ENCODE results near the gene MAMDC4. TPM values are rescaled to one million over a fixed set of nuclear protein-coding genes. Genes with fewer than 3 reads are reported as not detected.

Gene MAMDC4
- total and polyA plus RNA-seq, 2 experiments from 2014 or later = 8.5 to 12.7 TPM

DNA sequence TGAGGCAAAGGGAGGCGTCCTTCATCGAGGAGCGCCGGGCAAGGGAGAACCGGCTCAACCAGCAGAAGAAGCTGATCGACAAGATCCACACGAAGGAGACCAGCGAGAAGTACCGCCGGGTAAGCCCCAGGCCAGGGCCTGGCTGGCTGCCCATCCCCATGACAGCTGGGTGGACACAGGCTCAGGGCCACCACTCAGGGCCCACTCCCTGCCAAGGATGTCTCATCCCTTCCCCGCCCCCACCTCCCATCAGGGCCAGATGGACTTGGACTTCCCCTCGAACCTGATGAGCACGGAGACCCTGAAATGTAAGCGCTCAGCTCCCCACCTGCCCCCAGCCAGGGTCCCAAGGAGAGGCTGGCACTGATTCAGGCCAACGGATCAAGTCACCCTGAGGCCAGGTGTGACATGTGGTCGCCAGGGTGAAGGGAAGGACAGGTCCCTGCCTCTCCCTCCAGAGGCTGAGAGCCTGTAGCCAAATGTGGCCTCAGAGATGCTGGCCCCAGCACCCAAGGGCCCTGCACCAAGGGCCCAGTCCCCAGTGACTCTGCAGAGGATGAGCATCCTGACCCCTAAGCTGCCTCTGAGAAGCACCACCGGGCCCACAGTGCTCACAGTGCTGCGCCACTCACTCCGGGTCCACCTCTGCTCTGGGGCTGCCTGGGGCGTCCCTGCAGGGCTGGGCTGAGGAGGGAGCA, 47.5 kb upstream of the MAMDC4 start:
- 94% methylated on average over 18 of the region's 20 CpGs for WGBS (ENCODE audit: low lambda C conversion rate, missing lambda C conversion rate)
- H3K4me1 ChIP-seq (ENCODE audit: insufficient read depth) = peaks cover 28% of the 10 kb centered on the region
- H4K20me1 ChIP-seq (ENCODE audit: insufficient read depth, poor library complexity, severe bottlenecking) = peaks cover under 1% of the 10 kb centered on the region
- H3K27ac ChIP-seq = no peak overlapping the region
- DNase-seq (ENCODE audit: low spot score) = peak; percentile 5
- H3K9me3 ChIP-seq (ENCODE audit: low read depth) = no peaks in the 10 kb centered on the region
- no peaks in the 10 kb centered on the region for H3K9me2 ChIP-seq (replicated peaks; ENCODE audit: insufficient read depth)
- TF ChIP-seq EZH2phosphoT487 (IDR thresholded peaks at IDR 0.05; ENCODE audit: low read depth, severe bottlenecking, unreplicated experiment) (no peak), EZH2 (IDR thresholded peaks at IDR 0.05; ENCODE audit: borderline replicate concordance) (no peak)
- TF ChIP-seq, protein P1, sequence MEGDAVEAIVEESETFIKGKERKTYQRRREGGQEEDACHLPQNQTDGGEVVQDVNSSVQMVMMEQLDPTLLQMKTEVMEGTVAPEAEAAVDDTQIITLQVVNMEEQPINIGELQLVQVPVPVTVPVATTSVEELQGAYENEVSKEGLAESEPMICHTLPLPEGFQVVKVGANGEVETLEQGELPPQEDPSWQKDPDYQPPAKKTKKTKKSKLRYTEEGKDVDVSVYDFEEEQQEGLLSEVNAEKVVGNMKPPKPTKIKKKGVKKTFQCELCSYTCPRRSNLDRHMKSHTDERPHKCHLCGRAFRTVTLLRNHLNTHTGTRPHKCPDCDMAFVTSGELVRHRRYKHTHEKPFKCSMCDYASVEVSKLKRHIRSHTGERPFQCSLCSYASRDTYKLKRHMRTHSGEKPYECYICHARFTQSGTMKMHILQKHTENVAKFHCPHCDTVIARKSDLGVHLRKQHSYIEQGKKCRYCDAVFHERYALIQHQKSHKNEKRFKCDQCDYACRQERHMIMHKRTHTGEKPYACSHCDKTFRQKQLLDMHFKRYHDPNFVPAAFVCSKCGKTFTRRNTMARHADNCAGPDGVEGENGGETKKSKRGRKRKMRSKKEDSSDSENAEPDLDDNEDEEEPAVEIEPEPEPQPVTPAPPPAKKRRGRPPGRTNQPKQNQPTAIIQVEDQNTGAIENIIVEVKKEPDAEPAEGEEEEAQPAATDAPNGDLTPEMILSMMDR (IDR thresholded peaks at IDR 0.05; ENCODE audit: poor library complexity) = no peak
- no peak overlapping the region for H2AFZ ChIP-seq
- H3K36me3 ChIP-seq (replicated peaks; ENCODE audit: insufficient read depth, low read depth) = no peaks in the 10 kb centered on the region
- H3K4me2 ChIP-seq = no peak overlapping the region
- no peaks in the 10 kb centered on the region for H3K27me3 ChIP-seq
- H3K79me2 ChIP-seq = peaks cover 41% of the 10 kb centered on the region
- no peak overlapping the region for H3K4me3 ChIP-seq

GRCh38 chr9:136805207-136805740, 46.9 kb upstream of the MAMDC4 start:
- Histone ChIP-seq H3K27ac (no peak overlapping the region), H3K27me3 (no peaks in the 10 kb centered on the region), H3K9me2 (replicated peaks; ENCODE audit: insufficient read depth) (no peaks in the 10 kb centered on the region), H4K20me1 (ENCODE audit: insufficient read depth, poor library complexity, severe bottlenecking) (peaks cover 7% of the 10 kb centered on the region), H3K9me3 (ENCODE audit: low read depth) (no peaks in the 10 kb centered on the region), H3K4me2 (no peak overlapping the region), H3K79me2 (peaks cover 47% of the 10 kb centered on the region), H3K36me3 (replicated peaks; ENCODE audit: insufficient read depth, low read depth) (no peaks in the 10 kb centered on the region), H3K4me1 (ENCODE audit: insufficient read depth) (peaks cover 32% of the 10 kb centered on the region), H3K4me3 (no peak overlapping the region), H2AFZ (no peak overlapping the region)
- no peak for TF ChIP-seq EZH2 (IDR thresholded peaks at IDR 0.05; ENCODE audit: borderline replicate concordance)
- TF ChIP-seq EZH2phosphoT487 (IDR thresholded peaks at IDR 0.05; ENCODE audit: low read depth, severe bottlenecking, unreplicated experiment) = no peak
- TF ChIP-seq, protein P1 (IDR thresholded peaks at IDR 0.05; ENCODE audit: poor library complexity) = no peak
- WGBS (ENCODE audit: low lambda C conversion rate, missing lambda C conversion rate) = 88% methylated on average over 12 of the region's 12 CpGs
- DNase-seq (ENCODE audit: low spot score) = no peak

GRCh38 chr9:136806067-136806466, 46.1 kb upstream of the MAMDC4 start:
- Histone ChIP-seq H3K4me3 (no peak overlapping the region), H3K27me3 (no peaks in the 10 kb centered on the region), H3K4me1 (ENCODE audit: insufficient read depth) (peaks cover 40% of the 10 kb centered on the region), H3K79me2 (peaks cover 55% of the 10 kb centered on the region), H4K20me1 (ENCODE audit: insufficient read depth, poor library complexity, severe bottlenecking) (peaks cover 12% of the 10 kb centered on the region), H3K9me3 (ENCODE audit: low read depth) (no peaks in the 10 kb centered on the region), H2AFZ (no peak overlapping the region), H3K4me2 (peak overlapping the region; percentile 87), H3K36me3 (replicated peaks; ENCODE audit: insufficient read depth, low read depth) (no peaks in the 10 kb centered on the region), H3K27ac (no peak overlapping the region), H3K9me2 (replicated peaks; ENCODE audit: insufficient read depth) (no peaks in the 10 kb centered on the region)
- TF ChIP-seq EZH2phosphoT487 (IDR thresholded peaks at IDR 0.05; ENCODE audit: low read depth, severe bottlenecking, unreplicated experiment) (no peak), EZH2 (IDR thresholded peaks at IDR 0.05; ENCODE audit: borderline replicate concordance) (no peak)
- TF ChIP-seq, protein P1 (IDR thresholded peaks at IDR 0.05; ENCODE audit: poor library complexity) = no peak
- WGBS (ENCODE audit: low lambda C conversion rate, missing lambda C conversion rate) = 98% methylated on average over 10 of the region's 10 CpGs
- DNase-seq (ENCODE audit: low spot score) = no peak
